Stimulated activated naive CD8-positive, alpha-beta T cell treated with anti-CD3 and anti-CD28 coated beads, Interleukin-15, amount 100 ng/mL, for 72 hours (primary cell): ENCODE results near the gene RGS5.

ENCODE experiments used
- ATAC-seq: fragments of 150-1000 bp; cut with Tn5 transposase; 2 replicates; pipeline ENCODE4 v1.10.0; 2021; ENCODE audit warnings: mild to moderate bottlenecking, moderate library complexity
- DNase-seq, 2 donors: peaks; one replicate each; pipeline ENCODE4 v3.0.0; 2021 to 2022
- H3K27ac Mint-ChIP-seq, 2 donors: one replicate each; pipeline ENCODE4 v1.8.0; 2022; ENCODE audit warnings: mild to moderate bottlenecking in 2 of 2, mixed read lengths in 2 of 2, moderate library complexity in 2 of 2
- H3K27me3 Mint-ChIP-seq: one replicate; pipeline ENCODE4 v1.8.0; 2022; ENCODE audit warnings: mixed read lengths
- H3K4me1 Mint-ChIP-seq: one replicate; pipeline ENCODE4 v1.8.0; 2022; ENCODE audit warnings: mild to moderate bottlenecking, mixed read lengths
- H3K4me3 Mint-ChIP-seq, 2 donors: one replicate each; pipeline ENCODE4 v1.8.0; 2022; ENCODE audit warnings: mild to moderate bottlenecking in 2 of 2, mixed read lengths in 2 of 2, moderate library complexity in 1 of 2
- H3K9me3 Mint-ChIP-seq, 2 donors: one replicate each; pipeline ENCODE4 v1.8.0; 2022; ENCODE audit warnings: mixed read lengths in 2 of 2

RGS5 gene

DNA sequence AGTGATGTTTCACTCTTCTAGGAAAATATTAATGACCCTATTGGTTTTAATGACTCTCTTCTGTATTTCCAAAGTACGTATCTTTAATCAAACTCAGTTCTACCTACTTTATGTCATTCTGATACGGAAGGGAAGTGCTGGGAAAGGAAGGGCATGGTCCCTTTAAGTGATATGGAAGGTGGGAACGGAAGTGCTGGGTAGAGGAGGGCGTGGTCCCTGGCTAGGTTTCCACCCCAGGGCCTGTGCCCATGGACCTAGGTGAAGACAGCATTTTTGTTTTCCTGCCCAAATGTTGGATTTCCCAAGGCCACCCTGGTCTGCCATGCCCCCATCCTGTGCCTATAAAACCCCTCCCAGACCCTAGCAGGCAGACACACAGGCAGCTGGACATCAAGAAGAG lies 109.5 kb downstream of the RGS5 start:
- Mint-ChIP-seq H3K27me3 (peaks cover 6% of the 10 kb centered on the region), H3K27ac (no peak overlapping the region), H3K4me3 (no peak overlapping the region), H3K4me1 (no peaks in the 10 kb centered on the region), H3K9me3 (no peaks in the 10 kb centered on the region)
- ATAC-seq (no peak), DNase-seq (no peak)
